H1 (cell line): ENCODE results near the gene HS6ST3. TPM values are rescaled to one million over a fixed set of nuclear protein-coding genes. Genes with fewer than 3 reads are reported as not detected.

Experiments used
- ATF2 ChIP-seq: IDR thresholded peaks from 2 replicates; pipeline ENCODE4 v1.6.1; 2012; ENCODE audit warnings: low read length, inconsistent platforms
- polyA plus RNA-seq, 7 experiments: library from polyadenylated mRNA; depleted of rRNA in 3 of 7; stranded (reverse) in 5 of 7; unstranded in 2 of 7; fragments of >200 nt in 5 of 7; fragments of 200-250 nt in 2 of 7; gene quantifications; 1 replicate in 5 of 7; 2 replicates in 1 of 7; 4 replicates in 1 of 7; pipeline versions ENCODE4 v1.2.1 to v1.2.3, GENCODE V29; 2011 to 2013; ENCODE audit warnings: missing spikeins in 2 of 7, mixed read lengths in 2 of 7
- total RNA-seq: library from RNA; stranded (reverse); fragmentation: NEBNext Ultra II Directional; extraction: Animal tissue kit (Norgen Biotek cat#: 25700); gene quantifications from 2 replicates; pipeline ENCODE4 v1.2.1, GENCODE V29; 2021

HS6ST3 gene
- total and polyA plus RNA-seq, 2 of the 8 experiments (the other 6 are each of a cell fraction or from before 2014, with no cell fraction given) = 0.45 to 1.2 TPM

GRCh38 chr13:96474181-96474557, 384.3 kb downstream of the HS6ST3 start (continued):
- TF ChIP-seq ATF2 = no peak
